ENCODE measurements around the gene KCNJ1.

KCNJ1 gene

DNA sequence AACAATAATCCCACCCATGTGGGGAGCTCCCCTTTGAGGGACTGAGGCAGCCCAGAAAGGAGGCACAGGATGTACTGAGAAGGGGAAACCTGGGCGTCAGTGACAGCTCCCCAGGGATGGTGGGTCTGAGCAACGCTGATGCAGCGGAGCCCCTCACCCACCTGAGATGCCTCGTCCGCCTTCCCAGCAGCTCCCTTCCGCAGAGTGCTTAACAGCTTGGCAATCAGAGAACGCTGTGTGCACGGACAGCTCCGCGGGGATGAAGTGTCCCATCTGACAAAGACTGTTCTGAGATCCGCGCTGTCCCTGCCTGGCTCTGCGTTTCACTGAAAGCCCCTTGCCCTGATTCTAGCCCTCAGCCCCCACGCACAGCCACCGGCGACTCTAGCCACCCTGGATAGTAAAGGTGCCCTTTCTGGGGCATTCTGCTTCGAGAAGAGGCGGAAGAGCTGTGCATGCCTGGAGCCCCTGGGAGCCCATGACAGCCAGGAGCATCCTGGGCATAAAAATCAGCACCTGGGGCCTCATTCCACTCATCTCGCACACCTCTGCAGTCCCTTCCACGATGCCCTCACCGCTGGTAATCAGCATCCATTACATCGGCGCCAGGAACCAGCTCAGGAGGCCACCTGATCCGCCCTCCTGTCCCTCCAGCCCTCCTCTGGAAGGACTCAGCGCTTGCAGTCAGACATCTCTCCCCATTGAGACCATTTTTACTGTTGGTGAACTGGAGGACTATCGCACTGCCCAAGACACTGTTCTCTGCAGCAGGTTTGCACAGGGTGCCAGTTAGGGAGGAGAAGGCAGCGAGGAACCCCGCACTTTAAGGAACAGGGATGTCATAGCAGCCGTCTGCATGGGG lies 34.8 kb upstream of the KCNJ1 start:
- DNase-seq: no peak

DNA sequence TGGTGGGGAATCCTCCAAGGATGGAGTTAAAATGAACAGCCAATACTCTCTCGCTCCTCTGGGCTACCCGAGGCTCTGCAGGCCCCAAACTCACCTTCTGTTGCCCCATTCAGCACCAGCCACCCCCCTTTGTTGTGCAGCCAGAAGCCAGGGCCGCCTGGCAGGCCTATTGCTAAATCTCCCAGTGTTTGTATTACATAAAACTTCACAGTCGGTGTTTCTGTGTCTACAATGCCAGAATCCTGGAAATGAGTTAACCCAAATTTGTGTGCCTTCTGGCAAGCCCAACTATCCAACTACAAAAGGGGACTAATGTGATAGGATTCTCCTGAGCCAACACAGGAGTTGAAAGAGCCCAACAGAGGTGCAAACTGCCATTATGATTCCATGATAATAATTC lies 33.4 kb upstream of the KCNJ1 start:
- DNase-seq: no peak

DNA sequence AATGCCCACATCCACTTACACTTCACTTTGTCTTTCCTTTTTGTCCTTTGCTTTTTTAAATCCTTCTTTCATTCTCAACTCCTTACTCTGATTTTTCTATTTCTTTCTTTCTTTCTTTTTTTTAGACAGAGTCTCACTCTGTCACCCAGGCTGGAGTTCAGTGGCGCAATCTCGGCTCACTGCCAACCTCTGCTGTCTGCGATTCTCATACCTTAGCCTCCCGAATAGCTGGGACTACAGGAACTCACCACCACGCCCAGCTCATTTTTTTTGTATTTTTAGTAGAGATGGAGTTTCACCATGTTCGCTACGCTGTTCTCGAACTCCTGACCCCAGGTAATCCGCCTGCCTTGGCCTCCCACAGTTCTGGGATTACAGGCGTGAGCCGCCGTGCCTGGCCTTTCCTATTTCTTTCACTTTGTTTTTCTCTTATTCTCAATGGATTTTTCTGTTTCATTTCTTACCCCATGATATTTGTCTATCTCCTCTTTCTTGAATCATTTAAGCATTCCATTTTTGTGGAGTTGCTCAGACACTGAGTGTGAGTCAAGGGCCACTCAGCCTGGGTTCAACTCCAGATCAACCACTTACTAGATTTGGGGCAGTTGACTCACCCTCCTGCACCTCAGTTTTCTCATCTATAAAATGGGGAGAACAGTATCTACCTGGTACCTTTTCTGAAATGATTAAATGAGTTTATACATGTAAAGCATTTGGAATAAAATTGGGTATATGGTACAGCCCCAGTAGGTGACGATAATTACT lies 31.7 kb upstream of the KCNJ1 start:
- DNase-seq: no peak

DNA sequence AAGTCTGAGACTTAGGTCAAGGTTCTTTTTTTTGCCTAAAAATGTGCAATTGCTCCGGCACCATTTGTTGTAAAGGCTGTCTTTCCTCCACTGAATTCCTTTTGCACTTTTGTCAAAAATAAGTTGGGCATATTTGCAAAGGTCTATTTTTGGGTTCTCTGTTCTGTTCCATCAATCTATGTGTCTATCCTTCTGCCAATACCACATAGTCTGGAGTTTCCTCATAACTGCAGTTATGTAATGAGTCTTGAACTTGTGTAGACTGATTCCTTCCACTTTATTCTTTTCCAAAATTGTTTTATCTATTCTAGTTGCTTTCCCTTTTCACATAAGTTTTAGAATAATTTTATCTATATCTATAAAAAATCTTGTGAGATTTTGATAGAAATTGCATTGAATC lies 30.7 kb upstream of the KCNJ1 start:
- no peak for DNase-seq

DNA sequence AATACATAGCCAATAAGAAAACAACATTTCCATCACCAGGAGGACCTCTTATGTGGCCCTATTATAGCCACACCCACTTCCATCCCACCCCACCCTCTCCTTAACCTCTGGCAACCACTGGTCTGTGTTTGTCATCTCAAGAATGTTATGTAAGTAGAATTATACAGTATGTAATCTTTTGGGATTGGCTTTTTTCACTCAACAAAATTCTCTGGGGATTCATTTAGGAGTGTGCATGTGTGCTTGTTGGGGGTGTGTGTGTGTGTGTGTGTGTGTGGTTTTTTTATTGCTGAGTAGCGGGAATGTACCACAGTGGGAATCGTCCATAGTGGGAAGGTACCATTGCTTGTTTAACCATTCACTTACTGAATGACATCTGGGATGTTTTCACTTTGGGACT lies 29.3 kb upstream of the KCNJ1 start:
- DNase-seq: no peak

DNA sequence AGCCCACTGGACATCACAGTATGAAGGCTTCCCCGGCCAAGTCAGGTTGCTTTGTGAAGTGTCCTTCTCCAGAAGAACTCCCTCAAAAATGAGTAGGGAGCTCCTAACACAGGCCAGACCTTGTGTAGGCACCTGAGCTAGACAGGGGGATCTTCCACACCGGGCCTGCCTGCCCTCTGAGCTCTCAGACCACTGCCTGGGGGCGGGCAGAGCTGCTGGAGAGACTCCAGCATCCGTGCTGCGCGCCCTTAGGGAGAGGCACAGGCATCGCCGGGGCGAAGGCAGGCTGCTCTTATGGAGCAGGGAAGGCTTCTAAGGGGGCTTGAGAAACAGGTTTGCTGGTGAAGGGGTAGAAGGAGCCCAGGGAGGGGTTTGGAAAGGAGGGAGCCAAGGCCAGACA lies 28.4 kb upstream of the KCNJ1 start:
- DNase-seq: no peak

DNA sequence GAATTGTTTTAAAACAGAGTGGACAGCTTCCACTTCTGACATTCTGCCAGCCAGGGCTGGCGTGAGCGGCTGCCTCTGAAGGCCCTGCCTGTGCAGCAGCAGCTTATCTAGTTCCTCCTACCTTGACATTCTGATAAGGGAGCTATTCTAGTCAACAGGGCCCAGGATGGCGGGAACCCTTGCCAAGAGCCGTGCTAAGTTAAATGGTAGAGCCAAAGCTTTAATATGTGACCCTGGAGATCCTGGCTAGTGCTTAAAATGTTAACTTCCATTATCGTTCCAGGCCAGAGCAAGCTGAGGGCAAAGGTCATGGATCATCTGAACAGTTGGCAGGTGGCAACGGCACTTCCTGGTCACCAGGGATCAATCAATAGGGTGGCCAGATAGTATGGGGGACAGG lies 27.6 kb upstream of the KCNJ1 start:
- DNase-seq: no peak

DNA sequence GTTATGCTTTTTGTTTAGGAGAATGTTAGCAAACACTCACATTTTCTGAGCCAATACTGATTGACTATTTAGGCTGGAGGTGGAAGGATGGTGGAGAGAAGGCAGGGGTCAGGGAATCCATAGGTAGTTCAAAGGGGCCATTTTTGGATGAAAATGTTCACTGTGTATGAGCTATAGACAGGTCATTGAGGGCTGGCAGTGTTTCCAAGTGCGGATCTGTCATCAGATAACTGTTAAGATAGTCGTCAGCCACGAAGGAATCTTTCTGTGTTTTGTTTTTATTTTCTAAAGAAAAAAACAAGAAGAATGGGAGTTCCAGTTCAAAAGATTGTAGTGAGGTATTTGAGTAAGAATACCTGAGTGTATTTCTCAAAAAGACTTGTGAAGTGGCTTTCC lies 27.2 kb upstream of the KCNJ1 start:
- DNase-seq: no peak

DNA sequence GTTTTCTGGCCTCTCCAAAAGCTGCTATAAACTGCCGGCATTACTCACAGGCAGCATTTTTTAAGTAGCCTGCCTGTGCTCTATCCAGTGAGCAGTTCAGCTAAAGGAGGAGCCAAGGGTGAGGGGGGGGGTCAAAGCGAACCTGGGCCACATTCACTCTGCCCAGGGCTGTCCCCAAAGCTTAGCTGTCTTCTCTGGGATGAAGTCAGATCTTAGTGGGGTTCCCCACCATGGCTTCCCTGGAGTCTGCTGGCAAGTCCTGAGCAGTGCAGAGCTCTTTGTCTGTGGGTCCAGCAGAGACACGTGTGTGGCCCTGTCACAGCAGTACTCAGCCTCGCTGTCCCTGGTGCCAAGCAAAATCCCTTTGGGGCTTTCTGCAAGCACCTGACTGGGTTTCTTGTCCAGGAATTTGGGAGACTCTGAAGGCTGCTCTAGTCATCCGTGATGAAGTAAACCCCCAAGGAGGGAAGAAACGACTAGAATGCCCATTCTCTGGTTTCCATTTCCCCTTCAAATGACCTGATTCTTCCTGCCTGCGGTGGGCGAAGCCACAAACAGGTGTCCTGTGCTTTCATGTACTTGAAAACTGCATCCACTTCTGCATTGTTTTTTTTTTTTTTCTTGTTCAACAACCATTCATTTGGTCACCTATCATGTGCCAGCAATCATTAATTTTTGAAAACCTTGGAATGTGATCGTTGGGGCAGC lies 26.6 kb upstream of the KCNJ1 start:
- no peak for DNase-seq

DNA sequence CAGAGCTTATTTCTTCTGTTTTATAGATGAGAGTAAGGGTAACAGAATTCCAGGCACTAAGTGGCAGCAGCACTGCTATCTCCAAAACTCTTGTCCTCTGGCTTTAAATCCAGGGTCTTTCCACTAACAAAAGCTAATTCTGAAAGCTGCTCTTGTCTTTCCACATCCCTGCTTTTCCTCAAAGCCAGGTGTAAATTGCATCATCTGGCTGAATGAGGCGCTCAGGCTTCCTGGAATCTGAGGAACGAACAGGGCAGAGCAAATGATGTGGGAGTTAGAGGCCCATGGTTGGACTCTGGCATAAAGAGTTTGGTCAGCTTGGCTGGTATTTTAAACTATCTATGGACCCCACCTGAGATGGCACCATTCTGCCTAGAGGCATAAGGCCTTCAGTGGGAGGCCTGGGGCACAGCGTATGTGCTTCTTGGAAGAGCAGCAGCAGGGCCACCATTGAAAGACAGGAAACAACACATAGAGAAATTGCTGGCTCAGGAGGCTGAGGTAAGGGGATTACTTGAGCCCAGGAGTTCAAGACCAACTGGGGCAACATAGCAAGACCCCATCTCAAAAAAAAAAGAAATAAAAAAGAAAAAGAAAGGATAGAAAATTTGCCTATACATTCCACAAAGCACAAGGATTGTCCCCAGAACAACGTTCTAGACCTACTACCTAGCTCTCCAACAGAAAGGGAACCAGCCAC lies 25.9 kb upstream of the KCNJ1 start:
- DNase-seq: no peak

DNA sequence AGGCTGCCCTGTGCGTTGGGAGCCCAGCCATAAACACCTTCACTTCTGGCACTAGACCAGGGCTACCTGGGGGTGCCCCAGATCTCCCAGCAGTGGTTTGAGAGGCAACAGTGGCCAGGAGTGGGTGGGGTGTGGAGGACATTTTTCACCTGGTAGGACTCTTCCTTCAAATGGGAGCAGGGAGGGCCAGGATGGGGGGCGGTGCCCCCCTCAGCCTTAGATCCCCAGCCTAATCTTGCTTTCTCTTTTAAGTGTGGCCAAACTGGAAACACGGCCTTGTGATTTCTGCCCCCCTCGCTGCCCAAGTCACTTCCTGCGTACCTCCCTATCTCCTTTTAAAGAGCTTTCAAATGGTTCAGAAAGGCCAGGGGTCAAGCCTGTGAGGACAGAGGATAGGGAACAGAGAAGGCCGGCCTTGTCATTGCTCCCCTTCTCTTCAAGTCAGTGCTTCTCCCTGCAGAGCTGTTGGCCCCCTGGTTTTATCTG lies 24.9 kb upstream of the KCNJ1 start:
- DNase-seq: no peak

DNA sequence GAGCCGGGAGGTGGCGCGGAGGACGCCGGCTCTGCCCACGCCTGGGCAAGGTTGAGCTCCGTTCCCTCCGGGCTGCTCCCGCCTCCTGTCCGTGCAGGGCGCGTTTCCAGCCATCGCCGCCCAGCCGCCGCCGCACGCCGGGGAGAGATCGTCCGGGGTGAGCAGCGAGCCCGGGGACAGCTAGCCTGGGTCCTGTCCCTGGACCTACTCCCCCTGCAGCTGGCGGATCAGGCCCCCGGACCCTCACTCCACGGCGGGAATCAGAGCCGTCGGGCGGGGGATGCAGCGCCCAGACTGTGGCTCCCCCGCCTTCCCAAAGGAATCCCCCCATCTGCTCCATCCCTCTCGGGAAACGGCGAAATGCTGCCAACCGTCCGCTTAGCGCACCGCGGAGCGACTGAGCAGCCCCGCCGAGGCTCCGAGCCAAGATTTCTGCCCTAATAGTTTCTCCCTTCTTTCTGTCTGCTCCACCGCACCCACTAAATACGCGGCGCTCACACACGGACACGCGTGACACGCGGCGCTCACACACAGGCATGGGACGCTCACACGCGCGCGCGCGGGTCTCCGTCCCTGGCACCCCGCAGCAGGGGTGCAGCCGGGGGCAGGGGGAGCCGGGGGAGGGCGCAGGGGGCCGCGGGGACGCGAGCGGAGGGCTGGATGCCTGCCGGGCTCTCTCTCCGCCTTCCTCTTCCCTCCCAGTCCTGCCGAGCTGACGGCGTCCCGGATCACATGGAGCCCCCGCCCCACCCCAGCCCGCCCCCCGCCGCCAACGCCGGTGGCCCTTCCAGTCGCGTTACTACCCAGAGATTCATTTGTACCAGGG lies 23.7 kb upstream of the KCNJ1 start, which contains the start of gene KCNJ5:
Gene KCNJ5, plus strand, starts transcription at position 814 of the 826 bp plus-strand sequence. CDS start 19,918 bp downstream, outside the sequence.
- peak; percentile 85 for DNase-seq

DNA sequence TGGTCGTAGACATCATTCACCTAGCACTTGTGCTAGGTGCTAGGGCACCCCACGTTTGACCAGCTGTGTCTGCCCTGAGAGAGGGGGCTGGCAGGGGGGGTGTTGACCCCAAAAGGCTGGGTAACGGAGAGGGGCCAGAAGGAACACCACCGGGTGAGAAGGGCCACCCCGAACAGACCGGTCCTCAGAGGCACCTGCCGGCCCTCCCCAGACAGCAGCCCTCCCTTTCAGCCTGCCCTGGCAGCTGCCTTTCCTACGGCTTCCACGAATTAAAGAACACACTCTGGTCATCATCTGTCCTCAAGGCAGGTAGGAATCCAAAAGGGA lies 23.1 kb upstream of the KCNJ1 start:
- no peak for DNase-seq

DNA sequence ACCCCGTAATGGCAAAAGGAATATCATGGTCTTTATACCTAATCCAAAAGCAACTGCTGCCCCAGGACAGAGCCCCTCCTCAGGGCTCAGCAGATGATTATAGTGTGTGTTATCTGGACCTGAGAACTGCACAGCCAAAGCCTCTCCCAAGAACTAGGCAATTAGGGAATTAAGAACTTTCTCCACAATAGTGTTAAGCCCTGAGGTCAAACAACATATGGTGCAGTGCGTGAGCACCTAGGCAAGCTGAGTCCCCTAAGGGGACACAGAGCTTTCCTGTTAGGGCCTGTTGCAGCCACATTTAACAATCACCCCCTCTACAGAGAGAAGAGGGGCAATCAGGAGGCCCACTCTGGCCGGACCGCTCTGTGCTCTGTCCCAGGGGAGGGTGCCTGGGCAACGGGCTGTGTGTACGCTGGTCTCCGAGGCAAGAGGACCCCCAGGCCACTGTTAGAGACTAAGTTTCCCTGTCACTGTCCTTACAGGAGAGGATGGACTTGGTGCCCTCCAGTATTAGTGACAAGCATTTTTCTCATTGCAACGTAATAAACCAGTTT lies 22.6 kb upstream of the KCNJ1 start:
- DNase-seq: no peak

DNA sequence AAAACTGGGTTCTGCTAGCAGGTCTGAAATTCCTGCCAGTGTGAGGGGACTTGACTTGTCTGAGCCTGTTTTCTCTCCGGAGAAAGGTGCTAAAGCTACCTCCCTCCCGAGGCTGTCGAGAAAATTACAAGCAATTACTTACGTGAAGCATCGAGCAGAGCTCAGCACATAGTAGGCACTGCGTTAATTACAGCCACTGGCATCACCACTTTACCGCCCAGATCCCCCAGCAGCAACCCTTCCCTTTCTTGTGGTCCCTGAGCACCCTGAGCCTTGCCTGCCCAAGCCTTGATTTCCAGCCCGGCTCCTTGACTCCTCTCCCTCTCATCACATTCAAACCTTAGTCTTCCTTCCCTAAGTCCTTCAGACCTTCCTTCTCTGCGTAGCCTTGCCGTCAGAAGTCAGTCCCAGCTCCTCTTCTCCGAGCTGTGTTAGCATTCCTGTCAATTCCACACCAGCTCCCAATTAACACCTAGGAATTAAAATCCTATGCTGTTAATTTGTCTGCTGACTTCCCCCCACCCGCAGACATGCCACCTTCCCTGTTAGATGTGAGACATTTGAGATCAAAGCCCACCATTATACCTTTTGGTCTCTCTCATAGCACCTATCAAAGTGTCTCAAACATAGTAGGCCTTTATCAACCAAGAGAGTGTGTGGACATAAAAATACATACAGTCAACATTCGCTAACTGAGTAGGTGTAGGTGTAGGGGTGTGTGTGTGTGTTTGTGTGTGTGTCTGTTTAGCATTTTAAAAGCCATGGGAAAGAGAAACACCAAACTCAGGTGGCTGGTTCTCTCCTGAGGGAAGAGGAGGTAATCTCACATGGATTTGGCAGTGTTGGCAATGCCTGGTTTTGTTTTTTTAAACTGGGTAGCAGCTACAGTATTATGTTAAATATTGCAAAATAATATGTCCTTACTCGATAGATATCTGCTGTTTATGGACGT lies 21.2 kb upstream of the KCNJ1 start:
- DNase-seq: peak; percentile 62

DNA sequence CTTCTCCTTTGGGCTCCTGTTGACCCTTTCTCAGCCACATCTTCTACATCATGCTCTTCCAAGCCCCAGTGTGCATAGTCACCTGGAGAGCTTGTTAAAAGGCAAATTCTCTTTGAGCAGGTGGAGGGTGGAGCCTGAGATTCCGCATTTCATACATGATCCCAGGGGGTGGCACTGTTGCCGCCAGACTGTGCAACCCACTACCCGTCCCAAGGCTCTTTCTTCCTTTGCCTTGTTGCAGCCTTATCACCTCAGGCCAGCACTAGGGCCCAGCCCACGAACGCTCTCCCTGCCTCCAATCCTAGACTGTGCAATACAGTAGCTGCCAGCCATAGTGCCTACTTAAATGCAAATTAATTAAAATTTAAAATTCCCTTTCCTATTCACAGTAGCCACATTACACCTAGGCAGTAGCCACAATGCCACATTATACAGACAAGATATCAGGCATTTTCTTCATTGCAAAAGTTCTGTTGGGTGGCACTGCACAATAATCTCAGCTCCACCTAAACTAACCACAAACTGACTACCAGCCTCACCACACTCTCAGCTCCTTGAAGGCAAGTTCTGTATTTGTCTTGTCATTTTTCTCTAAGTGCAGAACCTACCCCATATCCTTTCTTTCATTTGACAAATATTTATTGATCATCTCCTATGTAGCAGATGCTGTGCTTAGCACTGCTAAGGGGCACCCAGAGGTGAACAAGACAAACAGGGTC lies 19.5 kb upstream of the KCNJ1 start:
- peak; percentile 97 for DNase-seq

DNA sequence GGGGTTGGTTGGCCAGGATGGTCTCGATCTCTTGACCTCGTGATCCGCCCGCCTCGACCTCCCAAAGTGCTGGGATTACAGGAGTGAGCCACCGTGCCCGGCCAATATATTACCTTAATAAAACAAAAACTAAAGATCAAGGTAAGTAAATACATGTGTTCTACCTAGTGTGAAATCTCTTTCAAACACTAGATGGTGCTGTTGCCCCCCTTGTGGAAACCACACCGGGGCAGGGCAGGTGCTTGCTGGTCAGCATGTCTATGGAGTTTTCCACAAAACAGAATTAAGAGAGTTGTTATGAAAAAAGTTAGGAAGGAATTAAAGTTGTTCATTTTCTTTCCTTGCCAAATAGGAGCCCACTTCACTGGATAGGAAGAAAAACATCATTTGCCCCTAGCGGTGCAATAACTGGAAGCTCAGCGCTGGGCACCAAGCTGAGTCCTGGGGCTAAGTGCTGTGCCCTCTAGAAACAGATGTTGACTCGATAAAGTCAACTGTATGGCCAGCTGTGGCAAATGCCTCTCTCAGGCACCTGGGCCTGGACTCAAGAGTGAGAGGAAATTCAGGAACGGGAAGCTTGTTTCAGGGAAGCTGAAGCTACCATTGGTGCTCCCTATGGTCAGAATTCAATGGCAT lies 17.7 kb upstream of the KCNJ1 start:
- DNase-seq: peak; percentile 82

DNA sequence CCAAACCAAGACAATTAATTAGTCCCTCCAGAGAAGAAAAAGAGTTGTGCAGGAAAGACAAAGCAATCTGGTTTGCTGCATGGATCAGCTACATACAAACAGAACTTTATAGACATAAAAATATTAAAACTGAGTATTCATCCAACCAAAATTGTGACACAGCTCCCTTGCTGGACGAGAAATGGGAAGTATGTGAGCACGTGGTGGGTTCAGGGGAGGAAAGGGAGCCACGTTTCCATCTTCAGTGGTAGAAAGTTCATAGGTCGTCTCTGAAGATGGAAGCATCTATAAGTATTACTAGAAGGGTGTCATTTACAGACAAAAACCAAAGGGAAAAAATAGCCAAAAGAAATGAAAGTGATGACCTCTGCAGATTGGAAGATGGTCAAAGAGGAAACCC lies 17.0 kb upstream of the KCNJ1 start:
- DNase-seq: no peak

DNA sequence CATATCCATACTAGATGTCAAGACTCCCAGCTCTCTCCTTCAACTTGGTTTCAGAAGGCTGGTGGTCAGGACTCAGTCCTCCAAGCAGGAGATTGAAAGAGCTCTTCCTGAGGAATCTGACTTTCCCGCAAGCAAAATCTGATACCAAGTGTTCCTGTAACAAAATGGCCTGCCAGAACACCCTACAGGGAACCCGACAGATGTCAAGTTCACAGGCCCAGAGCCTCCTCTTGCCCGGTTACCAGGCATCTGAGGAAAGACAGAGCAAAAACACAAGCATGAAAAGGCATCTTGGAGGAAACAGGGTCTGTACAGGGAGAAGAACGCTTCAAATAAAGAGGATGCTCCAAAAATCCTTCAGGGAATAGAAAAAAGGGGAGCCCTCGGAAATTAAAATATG lies 15.4 kb upstream of the KCNJ1 start:
- no peak for DNase-seq

Data from NCI-H526 treated with DMSO at 0.1 percent for 48 hours (cell line).